Measurements from ENCODE around the gene PLA2G15. TPM values are rescaled to one million over a fixed set of nuclear protein-coding genes. Genes with fewer than 3 reads are reported as not detected.

The PLA2G15 gene
- polyA plus RNA-seq, 1 of the 3 experiments (the other 2 are of a cell fraction), result 23.9 TPM

DNA sequence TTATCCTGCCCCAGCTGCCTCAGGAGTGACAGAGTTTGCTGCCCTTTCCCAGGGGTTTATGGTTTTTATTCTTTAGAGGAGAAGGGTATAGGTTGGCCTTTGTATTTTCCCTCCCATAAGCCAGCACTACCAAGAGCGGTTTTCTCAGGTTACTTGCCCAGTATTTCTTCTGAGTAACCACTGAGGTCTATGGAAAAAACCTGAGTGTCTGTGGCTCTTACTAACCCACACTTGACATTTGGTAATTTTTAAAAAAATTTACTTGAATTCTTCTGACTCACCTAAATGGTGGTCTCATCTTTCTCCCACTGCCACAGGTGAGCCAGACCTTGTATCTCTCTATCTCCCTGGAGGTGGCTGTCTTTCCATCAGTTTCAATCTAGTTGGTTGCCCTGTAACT is 25.2 kb downstream of the PLA2G15 start (continued):
- TF ChIP-seq CTCF (IDR thresholded peaks at IDR 0.05) (no peak), MEF2A (IDR thresholded peaks at IDR 0.05; ENCODE audit: borderline replicate concordance, low read depth) (no peak), MAX (IDR thresholded peaks at IDR 0.05; ENCODE audit: low read depth) (no peak), FOXJ3 (CRISPR knock-in tag; IDR thresholded peaks at IDR 0.05) (no peak), TCF12 (IDR thresholded peaks at IDR 0.05) (no peak), GATA2 (CRISPR knock-in tag; IDR thresholded peaks at IDR 0.05) (no peak), MXI1 (IDR thresholded peaks at IDR 0.05; ENCODE audit: low read depth, low read length) (no peak), FOSL2 (IDR thresholded peaks at IDR 0.05; ENCODE audit: borderline replicate concordance, low read depth) (no peak)
- TF ChIP-seq, protein P1, sequence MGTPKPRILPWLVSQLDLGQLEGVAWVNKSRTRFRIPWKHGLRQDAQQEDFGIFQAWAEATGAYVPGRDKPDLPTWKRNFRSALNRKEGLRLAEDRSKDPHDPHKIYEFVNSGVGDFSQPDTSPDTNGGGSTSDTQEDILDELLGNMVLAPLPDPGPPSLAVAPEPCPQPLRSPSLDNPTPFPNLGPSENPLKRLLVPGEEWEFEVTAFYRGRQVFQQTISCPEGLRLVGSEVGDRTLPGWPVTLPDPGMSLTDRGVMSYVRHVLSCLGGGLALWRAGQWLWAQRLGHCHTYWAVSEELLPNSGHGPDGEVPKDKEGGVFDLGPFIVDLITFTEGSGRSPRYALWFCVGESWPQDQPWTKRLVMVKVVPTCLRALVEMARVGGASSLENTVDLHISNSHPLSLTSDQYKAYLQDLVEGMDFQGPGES (IDR thresholded peaks at IDR 0.05; ENCODE audit: low read depth, low read length), result no peak

- Histone ChIP-seq H3K9me2 (no peaks in the 10 kb centered on the region), H4K20me1 (ENCODE audit: insufficient read depth) (peaks cover 21% of the 10 kb centered on the region), H3K36me3 (replicated peaks in 1 of 2; ENCODE audit: control insufficient read depth in 1 of 2, insufficient read depth in 2 of 2, low read length in 1 of 2) (peaks cover 8 to 9% of the 10 kb centered on the region in 2 experiments), H3K27ac (ENCODE audit: low read depth in 2 of 2, low read length in 1 of 2) (no peak overlapping the region), H3K4me1 (ENCODE audit: control insufficient read depth in 1 of 2, insufficient read depth in 2 of 2, low read depth in 1 of 2, low read length in 1 of 2) (no peaks in the 10 kb centered on the region; a peak in 1 of 4 replicates), H3K9ac (no peak overlapping the region), H3F3A (replicated peaks; ENCODE audit: insufficient read depth) (no peaks in the 10 kb centered on the region), H3K79me2 (ENCODE audit: insufficient read depth) (peaks cover 89% of the 10 kb centered on the region), H3K4me3 (ENCODE audit: low read depth in 2 of 2, low read length in 1 of 2) (no peak overlapping the region), H3K9me3 (no peaks in the 10 kb centered on the region), H2AFZ (ENCODE audit: low read depth) (no peak overlapping the region), H3K27me3 (ENCODE audit: insufficient read depth) (no peaks in the 10 kb centered on the region), H3K4me2 (no peak overlapping the region)
- DNase-seq, result no peak
- POLR2A ChIA-PET, result interaction anchor here (1.4 kb wide), 1 partner anchor 9 kb away, joined by 5 read pairs; the partner anchor contains the start of gene SLC7A6
- 97% methylated on average over 4 of the region's 4 CpGs for WGBS (ENCODE audit: low lambda C conversion rate)
- CTCF ChIA-PET, result interaction anchor here (1.0 to 1.8 kb wide), 4 partner anchors 9 to 57 kb away, joined by 4 to 10 read pairs (median 8); partner anchors contain the start of gene SLC7A6
- TF ChIP-seq ELF1 (IDR thresholded peaks at IDR 0.05), result no peak
- no peak for TF ChIP-seq TEAD4 (IDR thresholded peaks at IDR 0.05; ENCODE audit: borderline replicate concordance, insufficient read depth)
- TF ChIP-seq YY1 (IDR thresholded peaks at IDR 0.05; ENCODE audit: low read depth), result no peak
- no peak for TF ChIP-seq USF2 (IDR thresholded peaks at IDR 0.05; ENCODE audit: borderline replicate concordance, low read depth, low read length)
- no peak for TF ChIP-seq CTCF (IDR thresholded peaks at IDR 0.05)
- no peak for TF ChIP-seq EP300 (IDR thresholded peaks at IDR 0.05; ENCODE audit: borderline replicate concordance in 1 of 2, low read depth in 1 of 2, low read length in 1 of 2)
- TF ChIP-seq MEF2A (IDR thresholded peaks at IDR 0.05; ENCODE audit: borderline replicate concordance, low read depth), result no peak
- TF ChIP-seq FOSL2 (IDR thresholded peaks at IDR 0.05; ENCODE audit: borderline replicate concordance, low read depth), result no peak
- TF ChIP-seq RXRA (IDR thresholded peaks at IDR 0.05; ENCODE audit: borderline replicate concordance, low read depth), result no peak
- no peak for TF ChIP-seq EZH2phosphoT487 (IDR thresholded peaks at IDR 0.05; ENCODE audit: borderline replicate concordance, low read depth)
- no peak for TF ChIP-seq NRF1 (IDR thresholded peaks at IDR 0.05; ENCODE audit: low read depth, low read length)
- no peak for TF ChIP-seq TCF12 (IDR thresholded peaks at IDR 0.05)
- TF ChIP-seq RCOR1 (IDR thresholded peaks at IDR 0.05; ENCODE audit: low read length), result no peak
- no peak for TF ChIP-seq MAX (IDR thresholded peaks at IDR 0.05; ENCODE audit: low read depth)
- no peak for TF ChIP-seq NFIC (IDR thresholded peaks at IDR 0.05; ENCODE audit: borderline replicate concordance)
- TF ChIP-seq, protein P2, sequence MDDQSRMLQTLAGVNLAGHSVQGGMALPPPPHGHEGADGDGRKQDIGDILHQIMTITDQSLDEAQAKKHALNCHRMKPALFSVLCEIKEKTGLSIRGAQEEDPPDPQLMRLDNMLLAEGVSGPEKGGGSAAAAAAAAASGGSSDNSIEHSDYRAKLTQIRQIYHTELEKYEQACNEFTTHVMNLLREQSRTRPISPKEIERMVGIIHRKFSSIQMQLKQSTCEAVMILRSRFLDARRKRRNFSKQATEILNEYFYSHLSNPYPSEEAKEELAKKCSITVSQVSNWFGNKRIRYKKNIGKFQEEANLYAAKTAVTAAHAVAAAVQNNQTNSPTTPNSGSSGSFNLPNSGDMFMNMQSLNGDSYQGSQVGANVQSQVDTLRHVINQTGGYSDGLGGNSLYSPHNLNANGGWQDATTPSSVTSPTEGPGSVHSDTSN (IDR thresholded peaks at IDR 0.05), result no peak
- TF ChIP-seq TAF1 (IDR thresholded peaks at IDR 0.05; ENCODE audit: borderline replicate concordance, low read depth, low read length), result no peak
- TF ChIP-seq JUND (IDR thresholded peaks at IDR 0.05), result no peak
Observed at GRCh38 chr16:68272507-68273209, 27.5 kb downstream of the PLA2G15 start.
